ENCODE data around the gene PRKAR1B.

DNA sequence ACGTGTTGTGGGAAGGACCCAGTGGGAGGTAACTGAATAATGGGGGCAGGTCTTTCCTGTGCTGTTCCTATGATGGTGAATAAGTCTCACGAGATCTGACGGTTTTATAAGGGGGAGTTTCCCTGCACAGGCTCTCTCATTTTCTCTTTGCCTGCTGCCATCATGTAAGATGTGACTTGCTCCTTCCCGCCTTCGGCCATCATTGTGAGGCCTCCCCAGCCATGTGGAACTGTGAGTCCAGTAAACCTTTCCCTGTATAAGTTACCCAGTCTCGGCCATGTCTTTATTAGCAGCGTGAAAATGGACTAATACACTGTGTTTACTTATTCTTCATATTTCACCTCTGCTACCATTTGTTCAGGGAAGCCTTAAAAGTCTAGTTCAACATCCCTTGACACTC is 2.8 kb downstream of the PRKAR1B start:
- TF ChIP-seq CEBPB (IDR thresholded peaks at IDR 0.05) = no peak
- no peak for TF ChIP-seq REST (IDR thresholded peaks at IDR 0.05; ENCODE audit: low read depth)
- TF ChIP-seq RAD21 (IDR thresholded peaks at IDR 0.05; ENCODE audit: low read depth) = no peak
